Measurements from ENCODE around the gene GABBR2.

Gene GABBR2

GRCh38 chr9:98365227-98365669 is 343.5 kb downstream of the GABBR2 start:
- peak; percentile 5 for DNase-seq

DNA sequence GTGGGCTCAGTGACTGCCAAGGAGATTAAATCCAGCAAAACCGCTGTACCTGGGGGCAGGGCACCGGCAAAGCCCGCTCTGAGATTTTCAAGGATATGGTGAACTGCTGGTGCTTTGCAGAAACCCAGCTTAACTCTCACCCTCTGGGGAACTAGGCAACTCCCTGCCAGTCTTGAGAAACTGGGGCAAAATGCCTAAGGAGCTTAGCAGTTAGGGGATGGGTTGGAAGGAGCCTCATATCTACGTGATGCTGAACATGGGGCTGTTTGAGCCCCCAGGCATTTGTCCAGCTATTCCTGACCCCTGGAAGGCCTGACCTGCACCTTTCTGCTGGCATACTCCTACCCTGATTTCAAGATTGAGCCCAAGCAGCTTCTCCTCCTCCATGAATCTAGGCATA is 344.6 kb downstream of the GABBR2 start:
- DNase-seq: no peak

GRCh38 chr9:98363644-98364043 is 345.1 kb downstream of the GABBR2 start:
- no peak for DNase-seq

DNA sequence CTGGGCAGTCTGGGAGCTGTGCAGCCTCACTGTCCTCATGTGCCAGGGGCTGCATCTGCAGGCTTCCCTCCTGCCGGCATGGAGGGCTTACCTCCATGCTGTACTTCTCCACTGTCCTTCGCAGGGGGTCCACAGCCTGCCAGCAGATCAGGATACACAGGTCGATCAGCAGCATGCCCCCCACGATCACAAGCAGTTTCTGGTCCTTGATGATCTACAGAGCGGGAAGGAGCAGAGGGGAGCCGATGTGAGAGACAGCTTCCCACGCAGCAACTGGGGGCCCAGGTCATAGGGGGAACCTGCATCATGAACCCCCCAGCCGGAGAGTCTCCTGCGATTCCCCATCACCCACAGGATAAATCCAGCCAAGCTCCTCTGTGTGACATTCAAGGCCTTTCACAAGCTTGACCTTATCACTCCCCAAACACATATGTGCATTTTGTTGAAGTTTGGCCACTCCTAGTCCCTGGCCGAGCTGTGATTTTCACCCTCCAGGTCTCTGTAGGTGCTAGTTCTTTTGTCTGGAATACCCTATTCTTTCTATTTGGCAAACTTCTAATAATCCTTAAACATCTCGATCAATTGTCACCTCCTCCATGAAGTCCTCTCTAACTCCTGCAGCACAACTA is 346.0 kb downstream of the GABBR2 start:
- DNase-seq: no peak

GRCh38 chr9:98361645-98362044 is 347.1 kb downstream of the GABBR2 start:
- DNase-seq: no peak

DNA sequence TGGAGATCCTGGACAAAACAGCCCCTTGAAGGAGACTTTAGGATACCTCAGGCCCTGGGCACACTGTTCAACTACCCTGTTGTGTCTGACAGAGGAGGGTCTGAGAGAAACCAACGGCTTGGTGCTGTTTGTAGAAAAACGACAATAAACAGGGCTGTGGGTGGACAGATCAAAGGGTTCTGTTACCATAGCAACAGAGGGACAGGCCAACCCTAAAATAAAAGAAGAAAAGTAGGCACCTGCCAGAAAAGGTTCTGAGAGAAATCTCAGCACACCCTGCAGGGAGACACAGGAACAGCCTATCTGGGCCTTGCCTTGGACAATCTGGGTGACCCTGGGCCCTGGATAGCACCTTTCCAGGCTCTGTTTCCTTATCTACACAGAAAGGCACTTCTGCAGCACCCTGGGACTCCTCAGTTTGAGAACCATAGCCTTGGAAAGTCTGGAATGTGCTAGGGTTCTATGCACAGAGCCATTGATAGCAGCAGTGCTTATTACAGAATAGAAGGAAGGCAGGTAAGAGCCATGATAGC is 348.5 kb downstream of the GABBR2 start:
- no peak for DNase-seq

DNA sequence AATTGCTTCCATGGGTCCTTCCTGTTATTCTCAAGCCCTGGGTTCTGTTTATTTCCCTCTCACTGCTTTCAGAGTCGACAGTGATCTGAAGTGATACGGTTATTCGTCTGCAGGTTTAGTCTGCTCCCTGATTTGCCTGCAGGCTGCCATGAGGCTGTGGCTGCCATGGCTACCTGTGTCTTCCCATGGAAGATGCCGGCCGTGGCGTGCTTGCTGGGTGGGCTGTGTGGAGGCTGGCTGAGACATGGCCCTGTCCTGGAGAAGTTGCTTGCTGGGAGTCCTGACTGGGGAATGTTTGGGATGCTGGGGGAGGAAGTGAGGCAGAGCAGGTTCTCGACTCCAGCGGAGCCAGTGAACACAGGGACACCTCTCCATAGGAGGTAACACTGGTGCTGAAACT is 349.2 kb downstream of the GABBR2 start:
- no peak for DNase-seq

- DNase-seq: no peak
Observed at GRCh38 chr9:98357921-98358535, 350.7 kb downstream of the GABBR2 start.

GRCh38 chr9:98356953-98357690 is 351.6 kb downstream of the GABBR2 start:
- DNase-seq: no peak

- DNase-seq: no peak
Observed at GRCh38 chr9:98356326-98356725, 352.4 kb downstream of the GABBR2 start.

DNA sequence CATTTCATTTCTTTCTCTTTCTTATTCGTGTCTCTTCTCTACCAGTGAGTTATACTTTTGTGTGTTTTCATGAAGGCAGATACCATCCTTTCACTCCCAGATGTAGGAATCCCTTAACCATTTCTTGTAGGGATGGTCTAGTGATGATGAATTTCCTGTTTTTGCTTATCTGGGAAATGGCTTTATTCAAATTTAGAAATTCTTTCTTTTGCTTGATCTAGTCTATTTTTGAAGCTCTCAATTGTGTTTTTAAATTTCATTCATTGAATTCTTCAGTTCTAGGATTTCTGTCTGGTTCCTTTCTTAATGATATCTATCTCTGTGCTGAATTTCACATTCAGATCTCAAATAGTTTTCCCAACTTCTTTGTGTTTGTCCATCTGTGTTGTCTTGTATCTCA is 357.4 kb downstream of the GABBR2 start:
- DNase-seq: no peak

- DNase-seq: no peak
Observed at GRCh38 chr9:98347642-98348041, 361.1 kb downstream of the GABBR2 start.

GRCh38 chr9:98345011-98345410 is 363.7 kb downstream of the GABBR2 start:
- no peak for DNase-seq

- DNase-seq: no peak
Observed at GRCh38 chr9:98344581-98344980, 364.2 kb downstream of the GABBR2 start.

DNA sequence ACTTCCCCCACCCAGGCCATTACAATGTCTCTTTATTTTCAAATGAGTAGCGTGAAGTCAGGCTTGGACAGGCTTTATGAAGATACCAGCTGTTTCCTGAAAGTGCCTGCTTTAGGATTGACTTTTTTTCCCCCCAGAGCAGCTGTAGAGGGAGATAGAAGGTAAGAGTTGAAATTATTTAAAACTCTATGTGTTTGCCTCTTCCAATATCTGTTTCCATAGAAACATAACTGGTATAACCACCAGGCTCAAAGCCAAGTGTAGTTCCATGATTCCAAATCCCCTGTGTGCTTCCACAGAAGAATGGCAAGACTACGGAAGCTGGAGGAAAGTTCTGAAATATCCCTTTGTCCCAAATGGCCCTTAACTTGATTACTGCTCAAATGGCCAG is 365.9 kb downstream of the GABBR2 start:
- no peak for DNase-seq

GRCh38 chr9:98342098-98342819 is 366.5 kb downstream of the GABBR2 start:
- DNase-seq: no peak

- no peak for DNase-seq
Observed at GRCh38 chr9:98341157-98342097, 367.3 kb downstream of the GABBR2 start.

GRCh38 chr9:98339987-98340800 is 368.5 kb downstream of the GABBR2 start:
- DNase-seq: no peak

DNA sequence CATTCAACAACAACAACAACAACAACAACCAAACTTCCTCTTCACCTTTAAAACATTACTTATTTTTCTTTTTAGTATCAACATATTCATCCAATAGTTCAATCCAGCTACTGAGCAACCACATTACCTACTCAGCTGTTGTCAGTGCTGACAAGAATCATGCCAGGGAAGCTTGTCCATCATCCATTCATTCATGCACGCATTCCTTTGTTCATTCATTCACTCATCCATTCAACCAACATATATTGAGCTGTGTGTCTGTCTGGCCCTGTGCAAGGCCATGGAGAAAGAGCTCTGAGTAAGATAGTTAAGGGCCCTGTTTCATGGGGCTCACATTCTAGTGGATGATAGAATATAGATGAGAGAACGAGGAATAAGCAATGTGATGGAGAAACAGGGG is 373.1 kb downstream of the GABBR2 start:
- DNase-seq: no peak

GRCh38 chr9:98334796-98335195 is 373.9 kb downstream of the GABBR2 start:
- no peak for DNase-seq
